ENCODE data around the gene ANKRD33. TPM values are rescaled to one million over a fixed set of nuclear protein-coding genes. Genes with fewer than 3 reads are reported as not detected.

The ANKRD33 gene
- total and polyA plus RNA-seq, 2 experiments from 2014 or later = 0.27 to 1.7 TPM

GRCh38 chr12:51901121-51901817 is 13.4 kb downstream of the ANKRD33 start:
- no peaks in the 10 kb centered on the region for H3K36me3 ChIP-seq (ENCODE audit: insufficient read depth)
- H3K4me3 Mint-ChIP-seq = no peak overlapping the region
- H3K79me2 ChIP-seq (replicated peaks; ENCODE audit: insufficient read depth) = no peaks in the 10 kb centered on the region
- no peaks in the 10 kb centered on the region for H3K36me3 Mint-ChIP-seq (ENCODE audit: low read depth)
- no peaks in the 10 kb centered on the region for H3K9me3 Mint-ChIP-seq
- ATAC-seq (no peak), DNase-seq (ENCODE audit: low spot score) (no peak)
- H2AFZ ChIP-seq = no peak overlapping the region
- no peak overlapping the region for H3K4me3 ChIP-seq
- H4K20me1 ChIP-seq (replicated peaks; ENCODE audit: insufficient read depth) = no peaks in the 10 kb centered on the region; the same call in 1 of the 2 replicates
- no peak overlapping the region for H3K4me2 ChIP-seq
- peaks cover 19% of the 10 kb centered on the region for H3K27me3 ChIP-seq (ENCODE audit: insufficient read depth)
- H3K4me1 ChIP-seq (ENCODE audit: insufficient read depth) = peaks cover 12% of the 10 kb centered on the region
- H3K9me2 ChIP-seq (ENCODE audit: insufficient read depth) = no peaks in the 10 kb centered on the region
- H3K27ac Mint-ChIP-seq = no peak overlapping the region
- peaks cover 10% of the 10 kb centered on the region for H3K4me1 Mint-ChIP-seq
- TF ChIP-seq REST (IDR thresholded peaks at IDR 0.05; ENCODE audit: unreplicated experiment) = no peak
- TF ChIP-seq EZH2 (IDR thresholded peaks at IDR 0.05; ENCODE audit: low read depth, unreplicated experiment) = no peak
- no peak for TF ChIP-seq POLR2AphosphoS5 (IDR thresholded peaks at IDR 0.05; ENCODE audit: low read depth)
- TF ChIP-seq NANOG (IDR thresholded peaks at IDR 0.05; ENCODE audit: borderline replicate concordance) = no peak
- TF ChIP-seq CTCF (conservative IDR thresholded peaks at IDR 0.05; ENCODE audit: low read depth in 2 of 2) = no peak
- no peak for TF ChIP-seq STAT1 (IDR thresholded peaks at IDR 0.05; ENCODE audit: unreplicated experiment)
- TF ChIP-seq ZNF114 (CRISPR knock-in tag; IDR thresholded peaks at IDR 0.05) = no peak
- no peak for TF ChIP-seq JUNB (IDR thresholded peaks at IDR 0.05; ENCODE audit: unreplicated experiment)
- TF ChIP-seq ZNF462 (CRISPR knock-in tag; IDR thresholded peaks at IDR 0.05) = no peak
- TF ChIP-seq ETS1 (IDR thresholded peaks at IDR 0.05) = no peak
- no peak for TF ChIP-seq CREB1 (CRISPR knock-in tag; IDR thresholded peaks at IDR 0.05; ENCODE audit: low read depth)
- no peak for TF ChIP-seq EZH2phosphoT487 (IDR thresholded peaks at IDR 0.05; ENCODE audit: unreplicated experiment)
- no peak for TF ChIP-seq ZNF331 (CRISPR knock-in tag; IDR thresholded peaks at IDR 0.05; ENCODE audit: low read depth)
- peaks cover 4% of the 10 kb centered on the region for H3F3A ChIP-seq (replicated peaks; ENCODE audit: low read depth)
- no peak overlapping the region for H3K27ac ChIP-seq (ENCODE audit: low read depth)
- peaks cover 4% of the 10 kb centered on the region for H3K27me3 Mint-ChIP-seq (ENCODE audit: insufficient read depth, low read depth, poor library complexity)
